ENCODE results near the gene LCNL1.

LCNL1 gene

GRCh38 chr9:136972335-136972734 lies 10.5 kb upstream of the LCNL1 start:
- Histone ChIP-seq H3K27me3 (peaks cover 43% of the 10 kb centered on the region), H3K36me3 (no peaks in the 10 kb centered on the region), H3K9me3 (no peaks in the 10 kb centered on the region), H3K27ac (no peak overlapping the region), H3K4me1 (ENCODE audit: control insufficient read depth in 1 of 2, insufficient read depth in 1 of 2, low read depth in 1 of 2, low read length in 1 of 2) (peaks cover 0 to 5% of the 10 kb centered on the region in 2 experiments), H3K4me3 (ENCODE audit: low read depth in 1 of 2, low read length in 1 of 2) (no peak overlapping the region)
- no peak for TF ChIP-seq CTCF (IDR thresholded peaks at IDR 0.05)

- Histone ChIP-seq H3K4me3 (ENCODE audit: low read depth in 1 of 2, low read length in 1 of 2) (no peak overlapping the region), H3K27ac (no peak overlapping the region), H3K36me3 (no peaks in the 10 kb centered on the region), H3K9me3 (no peaks in the 10 kb centered on the region), H3K4me1 (ENCODE audit: control insufficient read depth in 1 of 2, insufficient read depth in 1 of 2, low read depth in 1 of 2, low read length in 1 of 2) (peaks cover 0 to 6% of the 10 kb centered on the region in 2 experiments), H3K27me3 (peaks cover 47% of the 10 kb centered on the region)
- no peak for TF ChIP-seq CTCF (IDR thresholded peaks at IDR 0.05)
These were observed 10.1 kb upstream of the LCNL1 start for GRCh38 chr9:136972743-136973142.

GRCh38 chr9:136973618-136974617 lies 8.9 kb upstream of the LCNL1 start:
- Histone ChIP-seq H3K4me1 (ENCODE audit: control insufficient read depth in 1 of 2, insufficient read depth in 1 of 2, low read depth in 1 of 2, low read length in 1 of 2) (peaks cover 0 to 12% of the 10 kb centered on the region in 2 experiments), H3K27me3 (peaks cover 58% of the 10 kb centered on the region), H3K9me3 (no peaks in the 10 kb centered on the region), H3K4me3 (ENCODE audit: low read depth in 1 of 2, low read length in 1 of 2) (no peak overlapping the region), H3K27ac (no peak overlapping the region), H3K36me3 (no peaks in the 10 kb centered on the region)
- no peak for TF ChIP-seq CTCF (IDR thresholded peaks at IDR 0.05)

GRCh38 chr9:136974817-136975535 lies 7.8 kb upstream of the LCNL1 start:
- no peak for TF ChIP-seq CTCF (IDR thresholded peaks at IDR 0.05)
- H3K4me3 ChIP-seq (ENCODE audit: low read depth in 1 of 2, low read length in 1 of 2): no peak overlapping the region

DNA sequence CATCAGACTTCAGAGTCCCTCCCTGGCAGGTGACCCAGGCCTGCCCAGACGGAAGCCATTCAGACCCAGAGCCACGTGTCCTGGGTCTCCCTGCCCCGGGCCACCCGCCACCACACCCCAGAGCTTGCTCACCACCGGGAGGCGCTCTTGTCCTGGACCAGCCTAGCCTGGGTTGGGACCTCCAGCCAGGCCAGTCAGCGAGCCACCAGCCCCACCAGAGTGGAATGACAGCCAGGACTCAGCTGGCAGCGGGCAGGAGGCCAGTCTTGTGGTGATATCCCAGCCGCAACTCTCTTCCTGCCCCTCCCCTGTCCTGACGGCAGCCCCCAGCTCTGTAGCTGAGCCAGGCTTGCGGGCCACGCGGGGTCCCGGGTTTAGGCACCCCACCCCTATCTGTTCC lies 7.1 kb upstream of the LCNL1 start:
- TF ChIP-seq CTCF (IDR thresholded peaks at IDR 0.05): no peak
- Histone ChIP-seq H3K27ac (no peak overlapping the region), H3K4me3 (ENCODE audit: low read depth in 1 of 2, low read length in 1 of 2) (no peak overlapping the region)

More at GRCh38 chr9:136974817-136975535, 7.8 kb upstream of the LCNL1 start:
- Histone ChIP-seq H3K27me3 (peaks cover 68% of the 10 kb centered on the region), H3K27ac (no peak overlapping the region), H3K36me3 (no peaks in the 10 kb centered on the region), H3K4me1 (ENCODE audit: control insufficient read depth in 1 of 2, insufficient read depth in 1 of 2, low read depth in 1 of 2, low read length in 1 of 2) (peaks cover 0 to 12% of the 10 kb centered on the region in 2 experiments), H3K9me3 (no peaks in the 10 kb centered on the region)

More for the DNA sequence above, 7.1 kb upstream of the LCNL1 start:
- Histone ChIP-seq H3K4me1 (ENCODE audit: control insufficient read depth in 1 of 2, insufficient read depth in 1 of 2, low read depth in 1 of 2, low read length in 1 of 2) (peaks cover 0 to 12% of the 10 kb centered on the region in 2 experiments), H3K36me3 (no peaks in the 10 kb centered on the region), H3K9me3 (no peaks in the 10 kb centered on the region), H3K27me3 (peaks cover 75% of the 10 kb centered on the region)
